Nephron progenitor cell (in vitro differentiated cells): ENCODE results near the gene MTF2.
"Not testable (repeated sequence)": the region's sequence is repeated elsewhere in the genome, so short reads cannot be mapped to it uniquely, and the experiment has no call there.

Source experiments
- DNase-seq: peaks from one replicate; pipeline ENCODE4 v3.0.0; 2021
- H3K27ac Mint-ChIP-seq: 2 replicates; pipeline ENCODE4 v1.8.0; 2021; ENCODE audit warnings: mild to moderate bottlenecking, moderate library complexity, mixed read lengths
- H3K27me3 Mint-ChIP-seq: 2 replicates; pipeline ENCODE4 v1.8.0; 2021; ENCODE audit warnings: mild to moderate bottlenecking, low read depth, mixed read lengths; ENCODE audit not compliant: poor library complexity
- H3K36me3 Mint-ChIP-seq: 2 replicates; pipeline ENCODE4 v1.8.0; 2021; ENCODE audit warnings: low read depth, mixed read lengths
- H3K4me1 Mint-ChIP-seq: 2 replicates; pipeline ENCODE4 v1.8.0; 2021; ENCODE audit warnings: mixed read lengths
- H3K4me3 Mint-ChIP-seq: 2 replicates; pipeline ENCODE4 v1.8.0; 2021; ENCODE audit warnings: mild to moderate bottlenecking, moderate library complexity, mixed read lengths
- H3K9me3 Mint-ChIP-seq: 2 replicates; pipeline ENCODE4 v1.8.0; 2021; ENCODE audit warnings: mild to moderate bottlenecking, moderate library complexity, mixed read lengths
- CTCF ChIP-seq: fragments of 200-600 bp; sonication (generic); IDR thresholded peaks from 2 replicates; pipeline ENCODE4 v1.5.0; 2021; ENCODE audit warnings: antibody characterized with exemption

MTF2 gene

GRCh38 chr1:93078986-93079654 lies at the start of gene MTF2:
MTF2 (plus strand) TSS chr1:93079283; CDS start chr1:93079527, 244 bp downstream.
- no peak for TF ChIP-seq CTCF
- H3K4me3 Mint-ChIP-seq: peak within 1 kb of the TSS; percentile 98
- peaks cover 23% of the 10 kb centered on the region for H3K9me3 Mint-ChIP-seq
- H3K36me3 Mint-ChIP-seq: peaks cover 27% of the 10 kb centered on the region
- peak; percentile 96 for DNase-seq
- peaks cover 6% of the 10 kb centered on the region for H3K4me1 Mint-ChIP-seq
- peaks cover 3% of the 10 kb centered on the region for H3K27me3 Mint-ChIP-seq
- H3K27ac Mint-ChIP-seq: peak within 1 kb of the TSS; percentile 98

- Mint-ChIP-seq H3K4me3 (no peak overlapping the region), H3K4me1 (peaks cover 10% of the 10 kb centered on the region), H3K9me3 (no peaks in the 10 kb centered on the region), H3K27me3 (no peaks in the 10 kb centered on the region), H3K27ac (no peak overlapping the region), H3K36me3 (no peaks in the 10 kb centered on the region)
- DNase-seq: no peak
- TF ChIP-seq CTCF: no peak
Measured at GRCh38 chr1:93029317-93029716, 49.8 kb upstream of the MTF2 start.

- not testable (repeated sequence) for H3K36me3 Mint-ChIP-seq, H3K27me3 Mint-ChIP-seq, H3K27ac Mint-ChIP-seq, H3K4me3 Mint-ChIP-seq, H3K9me3 Mint-ChIP-seq, DNase-seq
- H3K4me1 Mint-ChIP-seq: peaks cover 10% of the 10 kb centered on the region
Measured at GRCh38 chr1:93030191-93030590, 48.9 kb upstream of the MTF2 start.

GRCh38 chr1:93031711-93032110 lies 47.4 kb upstream of the MTF2 start:
- H3K4me1 Mint-ChIP-seq: peaks cover 18% of the 10 kb centered on the region
- H3K27me3 Mint-ChIP-seq: peaks cover 3% of the 10 kb centered on the region
- no peak for DNase-seq
- H3K4me3 Mint-ChIP-seq: no peak overlapping the region
- H3K36me3 Mint-ChIP-seq: no peaks in the 10 kb centered on the region
- no peak overlapping the region for H3K27ac Mint-ChIP-seq
- TF ChIP-seq CTCF: no peak
- no peaks in the 10 kb centered on the region for H3K9me3 Mint-ChIP-seq

GRCh38 chr1:93033029-93033428 lies 46.1 kb upstream of the MTF2 start:
- peaks cover 3% of the 10 kb centered on the region for H3K27me3 Mint-ChIP-seq
- H3K4me1 Mint-ChIP-seq: peaks cover 26% of the 10 kb centered on the region
- no peak overlapping the region for H3K4me3 Mint-ChIP-seq
- no peak for TF ChIP-seq CTCF
- DNase-seq: no peak
- peak overlapping the region; percentile 9 for H3K27ac Mint-ChIP-seq
- H3K36me3 Mint-ChIP-seq: no peaks in the 10 kb centered on the region
- no peaks in the 10 kb centered on the region for H3K9me3 Mint-ChIP-seq

GRCh38 chr1:93033785-93034184 lies 45.3 kb upstream of the MTF2 start:
- Mint-ChIP-seq H3K9me3 (no peaks in the 10 kb centered on the region), H3K4me3 (no peak overlapping the region), H3K36me3 (no peaks in the 10 kb centered on the region), H3K4me1 (peaks cover 26% of the 10 kb centered on the region), H3K27me3 (peaks cover 3% of the 10 kb centered on the region), H3K27ac (no peak overlapping the region)
- no peak for DNase-seq
- no peak for TF ChIP-seq CTCF
